SK-N-SH (cell line): ENCODE measurements around the gene AFAP1L2. TPM values are rescaled to one million over a fixed set of nuclear protein-coding genes. Genes with fewer than 3 reads are reported as not detected.

Experiments used
- CTCF ChIA-PET: fragments of 300-600, 350-600 bp; formaldehyde crosslinking; extraction: SDS; loops from one replicate; lab custom pipeline; 2021; lab: Yijun Ruan, JAX
- POLR2A ChIA-PET: fragments of 350-600 bp; sonication (Branson Sonifier 250); formaldehyde crosslinking; extraction: SDS; loops from one replicate; lab custom pipeline; 2020; ENCODE audit warnings: antibody characterized with exemption, inconsistent platforms; lab: Yijun Ruan, JAX
- DNase-seq: peaks from one replicate; pipeline ENCODE4 v3.0.0; 2012
- H2AFZ ChIP-seq: fragments of 200-600 bp; sonication (generic); 2 replicates; pipeline ENCODE4 v1.8.1; 2016; ENCODE audit warnings: antibody characterized with exemption, mild to moderate bottlenecking, low read depth
- H3F3A ChIP-seq: fragments of 200-600 bp; sonication (generic); replicated peaks from 2 replicates; pipeline ENCODE3; 2016; ENCODE audit warnings: antibody characterized with exemption, mild to moderate bottlenecking; ENCODE audit not compliant: insufficient read depth
- H3K27ac ChIP-seq, 2 experiments: fragments of 200-500 bp in 1 of 2; fragments of 200-600 bp in 1 of 2; sonication (Bioruptor generic) in 1 of 2; sonication (generic), shearing (Covaris generic) in 1 of 2; 2 replicates each; pipeline versions ENCODE4 v1.5.1 to v1.6.1; 2014 to 2016; ENCODE audit warnings: low read depth in 2 of 2, inconsistent platforms in 1 of 2, low read length in 1 of 2, mild to moderate bottlenecking in 1 of 2, mixed read lengths in 1 of 2
- H3K27me3 ChIP-seq: fragments of 200-600 bp; sonication (generic), shearing (Covaris generic); 2 replicates; pipeline ENCODE4 v1.6.1; 2016; ENCODE audit warnings: mixed run types; ENCODE audit not compliant: insufficient read depth
- H3K36me3 ChIP-seq, 2 experiments: fragments of 200-500 bp in 1 of 2; fragments of 200-600 bp in 1 of 2; sonication (Bioruptor generic) in 1 of 2; sonication (generic) in 1 of 2; replicated peaks in 1 of 2; 2 replicates each; pipeline versions ENCODE3 to v1.5.1; 2014 to 2016; ENCODE audit warnings: low read length in 1 of 2, mild to moderate bottlenecking in 1 of 2; ENCODE audit not compliant: insufficient read depth in 2 of 2, control insufficient read depth in 1 of 2
- H3K4me1 ChIP-seq, 2 experiments: fragments of 200-500 bp in 1 of 2; fragments of 200-600 bp in 1 of 2; sonication (Bioruptor generic) in 1 of 2; sonication (generic), shearing (Covaris generic) in 1 of 2; 2 replicates each; pipeline versions ENCODE4 v1.5.1 to v1.6.1; 2014 to 2016; ENCODE audit warnings: low read depth in 1 of 2, low read length in 1 of 2, mixed run types in 1 of 2; ENCODE audit not compliant: insufficient read depth in 2 of 2, control insufficient read depth in 1 of 2
- H3K4me2 ChIP-seq: fragments of 200-600 bp; sonication (generic), shearing (Covaris generic); 2 replicates; pipeline ENCODE4 v1.6.1; 2017; ENCODE audit warnings: mixed run types
- H3K4me3 ChIP-seq, 2 experiments: fragments of 200-500 bp in 1 of 2; fragments of 200-600 bp in 1 of 2; sonication (Bioruptor generic) in 1 of 2; sonication (generic), shearing (Covaris generic) in 1 of 2; 2 replicates each; pipeline versions ENCODE4 v1.5.1 to v1.8.1; 2014 to 2016; ENCODE audit warnings: low read depth in 2 of 2, inconsistent platforms in 1 of 2, low read length in 1 of 2, mild to moderate bottlenecking in 1 of 2, mixed read lengths in 1 of 2, moderate library complexity in 1 of 2
- H3K79me2 ChIP-seq: fragments of 200-600 bp; sonication (generic); 2 replicates; pipeline ENCODE4 v1.8.1; 2017; ENCODE audit warnings: mild to moderate bottlenecking; ENCODE audit not compliant: insufficient read depth
- H3K9ac ChIP-seq: fragments of 200-600 bp; sonication (generic); 2 replicates; pipeline ENCODE4 v1.6.1; 2017; ENCODE audit warnings: mixed run types
- H3K9me2 ChIP-seq: fragments of 200-600 bp; sonication (generic); 2 replicates; pipeline ENCODE4 v1.6.1; 2017; ENCODE audit warnings: mixed run types
- H3K9me3 ChIP-seq: fragments of 200-600 bp; sonication (generic); 2 replicates; pipeline ENCODE4 v1.6.1; 2017; ENCODE audit warnings: mixed run types, mild to moderate bottlenecking, moderate library complexity
- H4K20me1 ChIP-seq: fragments of 200-600 bp; sonication (generic); 2 replicates; pipeline ENCODE4 v1.6.1; 2017; ENCODE audit warnings: mild to moderate bottlenecking, mixed run types; ENCODE audit not compliant: insufficient read depth
- EP300 ChIP-seq, 2 experiments: IDR thresholded peaks; 2 replicates each; pipeline versions ENCODE4 v1.4.0 to v1.6.1; 2012; ENCODE audit warnings: borderline replicate concordance in 1 of 2, low read depth in 1 of 2, low read length in 1 of 2
- FOSL2 ChIP-seq: IDR thresholded peaks from 2 replicates; pipeline ENCODE4 v1.4.0; 2012; ENCODE audit warnings: low read depth, mild to moderate bottlenecking, moderate library complexity, borderline replicate concordance
- FOXJ3 ChIP-seq: sonication (generic); formaldehyde crosslinking; IDR thresholded peaks from 2 replicates; pipeline ENCODE4 v1.5.1; 2020; ENCODE audit warnings: mild to moderate bottlenecking, missing genetic modification reagents
- GABPA ChIP-seq: IDR thresholded peaks from 2 replicates; pipeline ENCODE4 v1.4.0; 2012; ENCODE audit warnings: low read depth, mild to moderate bottlenecking
- GATA2 ChIP-seq: sonication (generic); formaldehyde crosslinking; IDR thresholded peaks from 2 replicates; pipeline ENCODE4 v1.5.0; 2020; ENCODE audit warnings: mild to moderate bottlenecking, missing genetic modification reagents
- JUND ChIP-seq: IDR thresholded peaks from 2 replicates; pipeline ENCODE4 v1.4.0; 2012
- MEF2A ChIP-seq: IDR thresholded peaks from 2 replicates; pipeline ENCODE4 v1.4.0; 2012; ENCODE audit warnings: low read depth, borderline replicate concordance
- NFIC ChIP-seq: IDR thresholded peaks from 2 replicates; pipeline ENCODE4 v1.4.0; 2012; ENCODE audit warnings: borderline replicate concordance
- RAD21 ChIP-seq: IDR thresholded peaks from 2 replicates; pipeline ENCODE4 v1.6.1; 2012; ENCODE audit warnings: mild to moderate bottlenecking, low read length
- RFX5 ChIP-seq: IDR thresholded peaks from 2 replicates; pipeline ENCODE4 v1.6.1; 2012; ENCODE audit warnings: mild to moderate bottlenecking, improper control_type of control experiment, low read length
- SIN3A ChIP-seq: IDR thresholded peaks from 2 replicates; pipeline ENCODE4 v1.6.1; 2012; ENCODE audit warnings: low read depth, mild to moderate bottlenecking, low read length, moderate library complexity, borderline replicate concordance
- SMC3 ChIP-seq: IDR thresholded peaks from 2 replicates; pipeline ENCODE4 v1.6.1; 2012; ENCODE audit warnings: low read depth, low read length, improper control_type of control experiment
- TCF12 ChIP-seq: IDR thresholded peaks from 2 replicates; pipeline ENCODE4 v1.4.0; 2012
- TEAD4 ChIP-seq: IDR thresholded peaks from 2 replicates; pipeline ENCODE4 v1.4.0; 2012; ENCODE audit warnings: mild to moderate bottlenecking, borderline replicate concordance; ENCODE audit not compliant: insufficient read depth
- WGBS: methylation state at CpG from one replicate; pipeline ENCODE4 v1.1.6; 2017; ENCODE audit warnings: low lambda C conversion rate; 5-methylcytosine and 5-hydroxymethylcytosine counted together
- polyA plus RNA-seq, 3 experiments: library from polyadenylated mRNA; depleted of rRNA; stranded (reverse); fragments of >200 nt; gene quantifications; 2 replicates each; pipeline ENCODE4 v1.2.3, GENCODE V29; 2012
- TF ChIP-seq, protein P1 (sequence below): fragments of 150-350 bp; IDR thresholded peaks from 2 replicates; pipeline ENCODE4 v1.6.1; 2017; ENCODE audit warnings: antibody characterized with exemption, low read length, low read depth, borderline replicate concordance
- TF ChIP-seq, protein P2 (sequence below): fragments of 200-600 bp; sonication (generic); IDR thresholded peaks from 2 replicates; pipeline ENCODE4 v1.6.1; 2017; ENCODE audit warnings: antibody characterized with exemption, mild to moderate bottlenecking, moderate library complexity
- TF ChIP-seq, protein P3 (sequence below): IDR thresholded peaks from 2 replicates; pipeline ENCODE4 v1.6.1; 2012; ENCODE audit warnings: mild to moderate bottlenecking, low read depth, low read length, moderate library complexity

The AFAP1L2 gene
- polyA plus RNA-seq, 1 of the 3 experiments (the other 2 are of a cell fraction) = 0.54 TPM

DNA sequence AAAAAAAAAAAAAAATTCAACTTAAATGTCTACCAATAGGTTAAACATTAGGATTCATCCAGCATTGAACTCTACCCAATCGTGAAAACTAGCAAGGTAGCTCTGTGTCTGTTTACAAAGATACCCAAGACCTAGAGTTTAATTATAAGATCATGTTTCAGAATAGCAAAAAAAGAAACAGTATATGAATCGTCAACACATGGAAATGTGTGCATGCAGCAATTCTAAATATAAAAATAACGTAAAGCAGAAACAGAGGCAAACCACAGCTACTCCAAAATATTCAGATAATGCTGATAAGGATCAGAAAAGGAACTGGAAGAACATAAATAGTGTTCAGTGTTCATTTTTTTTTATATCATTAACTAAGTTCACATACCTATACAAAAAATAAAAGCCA lies 68.7 kb downstream of the AFAP1L2 start:
- H3K36me3 ChIP-seq = no peaks in the 10 kb centered on the region
- WGBS = 29% methylated on average over 3 of the region's 3 CpGs
- H4K20me1 ChIP-seq = no peaks in the 10 kb centered on the region
- TF ChIP-seq, protein P1, sequence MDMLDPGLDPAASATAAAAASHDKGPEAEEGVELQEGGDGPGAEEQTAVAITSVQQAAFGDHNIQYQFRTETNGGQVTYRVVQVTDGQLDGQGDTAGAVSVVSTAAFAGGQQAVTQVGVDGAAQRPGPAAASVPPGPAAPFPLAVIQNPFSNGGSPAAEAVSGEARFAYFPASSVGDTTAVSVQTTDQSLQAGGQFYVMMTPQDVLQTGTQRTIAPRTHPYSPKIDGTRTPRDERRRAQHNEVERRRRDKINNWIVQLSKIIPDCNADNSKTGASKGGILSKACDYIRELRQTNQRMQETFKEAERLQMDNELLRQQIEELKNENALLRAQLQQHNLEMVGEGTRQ = no peak
- TF ChIP-seq GATA2 (CRISPR knock-in tag) (no peak), TCF12 (no peak), FOSL2 (no peak), SMC3 (no peak), SIN3A (no peak), MEF2A (no peak), RFX5 (no peak), JUND (no peak), RAD21 (no peak), FOXJ3 (no peak), GABPA (no peak), TEAD4 (no peak), NFIC (no peak), EP300 (IDR thresholded peaks at IDR 0.05; ENCODE audit: borderline replicate concordance in 1 of 2, low read depth in 1 of 2, low read length in 1 of 2) (no peak)
- TF ChIP-seq, protein P2, sequence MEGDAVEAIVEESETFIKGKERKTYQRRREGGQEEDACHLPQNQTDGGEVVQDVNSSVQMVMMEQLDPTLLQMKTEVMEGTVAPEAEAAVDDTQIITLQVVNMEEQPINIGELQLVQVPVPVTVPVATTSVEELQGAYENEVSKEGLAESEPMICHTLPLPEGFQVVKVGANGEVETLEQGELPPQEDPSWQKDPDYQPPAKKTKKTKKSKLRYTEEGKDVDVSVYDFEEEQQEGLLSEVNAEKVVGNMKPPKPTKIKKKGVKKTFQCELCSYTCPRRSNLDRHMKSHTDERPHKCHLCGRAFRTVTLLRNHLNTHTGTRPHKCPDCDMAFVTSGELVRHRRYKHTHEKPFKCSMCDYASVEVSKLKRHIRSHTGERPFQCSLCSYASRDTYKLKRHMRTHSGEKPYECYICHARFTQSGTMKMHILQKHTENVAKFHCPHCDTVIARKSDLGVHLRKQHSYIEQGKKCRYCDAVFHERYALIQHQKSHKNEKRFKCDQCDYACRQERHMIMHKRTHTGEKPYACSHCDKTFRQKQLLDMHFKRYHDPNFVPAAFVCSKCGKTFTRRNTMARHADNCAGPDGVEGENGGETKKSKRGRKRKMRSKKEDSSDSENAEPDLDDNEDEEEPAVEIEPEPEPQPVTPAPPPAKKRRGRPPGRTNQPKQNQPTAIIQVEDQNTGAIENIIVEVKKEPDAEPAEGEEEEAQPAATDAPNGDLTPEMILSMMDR = no peak
- TF ChIP-seq, protein P3, sequence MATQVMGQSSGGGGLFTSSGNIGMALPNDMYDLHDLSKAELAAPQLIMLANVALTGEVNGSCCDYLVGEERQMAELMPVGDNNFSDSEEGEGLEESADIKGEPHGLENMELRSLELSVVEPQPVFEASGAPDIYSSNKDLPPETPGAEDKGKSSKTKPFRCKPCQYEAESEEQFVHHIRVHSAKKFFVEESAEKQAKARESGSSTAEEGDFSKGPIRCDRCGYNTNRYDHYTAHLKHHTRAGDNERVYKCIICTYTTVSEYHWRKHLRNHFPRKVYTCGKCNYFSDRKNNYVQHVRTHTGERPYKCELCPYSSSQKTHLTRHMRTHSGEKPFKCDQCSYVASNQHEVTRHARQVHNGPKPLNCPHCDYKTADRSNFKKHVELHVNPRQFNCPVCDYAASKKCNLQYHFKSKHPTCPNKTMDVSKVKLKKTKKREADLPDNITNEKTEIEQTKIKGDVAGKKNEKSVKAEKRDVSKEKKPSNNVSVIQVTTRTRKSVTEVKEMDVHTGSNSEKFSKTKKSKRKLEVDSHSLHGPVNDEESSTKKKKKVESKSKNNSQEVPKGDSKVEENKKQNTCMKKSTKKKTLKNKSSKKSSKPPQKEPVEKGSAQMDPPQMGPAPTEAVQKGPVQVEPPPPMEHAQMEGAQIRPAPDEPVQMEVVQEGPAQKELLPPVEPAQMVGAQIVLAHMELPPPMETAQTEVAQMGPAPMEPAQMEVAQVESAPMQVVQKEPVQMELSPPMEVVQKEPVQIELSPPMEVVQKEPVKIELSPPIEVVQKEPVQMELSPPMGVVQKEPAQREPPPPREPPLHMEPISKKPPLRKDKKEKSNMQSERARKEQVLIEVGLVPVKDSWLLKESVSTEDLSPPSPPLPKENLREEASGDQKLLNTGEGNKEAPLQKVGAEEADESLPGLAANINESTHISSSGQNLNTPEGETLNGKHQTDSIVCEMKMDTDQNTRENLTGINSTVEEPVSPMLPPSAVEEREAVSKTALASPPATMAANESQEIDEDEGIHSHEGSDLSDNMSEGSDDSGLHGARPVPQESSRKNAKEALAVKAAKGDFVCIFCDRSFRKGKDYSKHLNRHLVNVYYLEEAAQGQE = no peak
- H3K27ac ChIP-seq = no peak overlapping the region
- DNase-seq = no peak
- H3K4me1 ChIP-seq = no peaks in the 10 kb centered on the region
- H3K9me2 ChIP-seq = no peaks in the 10 kb centered on the region
- H3K9ac ChIP-seq = no peak overlapping the region
- no peak overlapping the region for H3K4me3 ChIP-seq
- CTCF ChIA-PET = interaction anchor here (2.0 kb wide), 1 partner anchor 31 kb away, joined by 7 read pairs; no protein-coding TSS in a partner anchor
- POLR2A ChIA-PET = no interaction called here
- H3K27me3 ChIP-seq = peaks cover 5% of the 10 kb centered on the region; the same call in 1 of the 2 replicates
- H3K4me2 ChIP-seq = no peak overlapping the region
- no peaks in the 10 kb centered on the region for H3K9me3 ChIP-seq
- H2AFZ ChIP-seq = no peak overlapping the region
- no peaks in the 10 kb centered on the region for H3K79me2 ChIP-seq
- no peaks in the 10 kb centered on the region for H3F3A ChIP-seq
